HepG2 (cell line): ENCODE results near the gene IARS2. TPM values are rescaled to one million over a fixed set of nuclear protein-coding genes. Genes with fewer than 3 reads are reported as not detected.
A peak's percentile ranks its signal among the peaks of the same experiment; 100 is the strongest.

Experiments
- ARNT2 ChIP-seq: sonication (generic); formaldehyde crosslinking; IDR thresholded peaks from 2 replicates; pipeline ENCODE4 v1.8.0; 2022; ENCODE audit warnings: mild to moderate bottlenecking, low read depth, missing genetic modification reagents, moderate library complexity
- HNF4A ChIP-seq: sonication (generic); formaldehyde crosslinking; IDR thresholded peaks from 2 replicates; pipeline ENCODE4 v1.4.0; 2020; ENCODE audit warnings: missing genetic modification reagents
- HOXD1 ChIP-seq: sonication (generic); formaldehyde crosslinking; IDR thresholded peaks from 2 replicates; pipeline ENCODE4 v1.5.0; 2020; ENCODE audit warnings: missing genetic modification reagents
- PAWR ChIP-seq: sonication (generic); formaldehyde crosslinking; IDR thresholded peaks from 2 replicates; pipeline ENCODE4 v1.4.0; 2020; ENCODE audit warnings: missing genetic modification reagents, mild to moderate bottlenecking, borderline replicate concordance
- POLR2AphosphoS5 ChIP-seq: IDR thresholded peaks from 2 replicates; pipeline ENCODE4 v1.6.1; 2012; ENCODE audit warnings: low read depth, low read length
- RAD21 ChIP-seq: fragments of 450-650 bp; formaldehyde crosslinking; IDR thresholded peaks from 2 replicates; pipeline ENCODE4 v1.5.0; 2020; ENCODE audit warnings: mild to moderate bottlenecking
- RBM39 ChIP-seq: fragments of 200-400 bp; formaldehyde crosslinking; IDR thresholded peaks from one replicate; pipeline ENCODE4 v1.6.1; 2018; ENCODE audit warnings: antibody characterized with exemption, mild to moderate bottlenecking, low read depth, low read length; ENCODE audit not compliant: poor library complexity, severe bottlenecking
- SNAPC2 ChIP-seq: sonication (generic); formaldehyde crosslinking; IDR thresholded peaks from 2 replicates; pipeline ENCODE4 v1.8.1; 2022; ENCODE audit warnings: mild to moderate bottlenecking, missing genetic modification reagents
- ZFP37 ChIP-seq: sonication (generic); formaldehyde crosslinking; IDR thresholded peaks from 2 replicates; pipeline ENCODE4 v1.4.0; 2020; ENCODE audit warnings: missing genetic modification reagents, borderline replicate concordance
- ZNF678 ChIP-seq: sonication (generic); formaldehyde crosslinking; IDR thresholded peaks from 2 replicates; pipeline ENCODE4 v1.4.0; 2020; ENCODE audit warnings: mild to moderate bottlenecking, missing genetic modification reagents
- ZNF747 ChIP-seq: sonication (generic); formaldehyde crosslinking; IDR thresholded peaks from 2 replicates; pipeline ENCODE4 v1.8.1; 2023; ENCODE audit warnings: missing genetic modification reagents, mild to moderate bottlenecking, borderline replicate concordance
- polyA plus RNA-seq, 8 experiments: library from polyadenylated mRNA; depleted of rRNA in 3 of 8; stranded (reverse) in 7 of 8; unstranded in 1 of 8; fragments of >200 nt; fragmentation: Illumina TruSeq in 4 of 8; extraction: Trizol in 4 of 8; gene quantifications; 2 replicates each; pipeline versions ENCODE4 v1.2.1 to v1.2.3, GENCODE V29; 2011 to 2016; ENCODE audit warnings: low read depth in 4 of 8, missing spikeins in 1 of 8, mixed read lengths in 1 of 8; ENCODE audit not compliant: insufficient read depth in 1 of 8
- total RNA-seq, 5 experiments: library from RNA; depleted of rRNA; stranded (reverse); fragments of >200 nt; fragmentation: Illumina TruSeq; extraction: Trizol; gene quantifications; 2 replicates each; pipeline ENCODE4 v1.2.3, GENCODE V29; 2016; ENCODE audit warnings: low read depth in 1 of 5
- TF ChIP-seq, protein P1 (sequence below): sonication (generic); formaldehyde crosslinking; IDR thresholded peaks from 2 replicates; pipeline ENCODE4 v1.4.0; 2020; ENCODE audit warnings: missing genetic modification reagents
- TF ChIP-seq, protein P2 (sequence below): sonication (generic); formaldehyde crosslinking; IDR thresholded peaks from 2 replicates; pipeline ENCODE4 v1.5.1; 2020; ENCODE audit warnings: mild to moderate bottlenecking, missing genetic modification reagents, moderate library complexity
- TF ChIP-seq, protein P3 (sequence below): sonication (generic); formaldehyde crosslinking; IDR thresholded peaks from 2 replicates; pipeline ENCODE4 v1.5.1; 2020; ENCODE audit warnings: missing genetic modification reagents, mild to moderate bottlenecking, borderline replicate concordance
- TF ChIP-seq, protein P4 (sequence below): sonication (generic); formaldehyde crosslinking; IDR thresholded peaks from 2 replicates; pipeline ENCODE4 v1.4.0; 2020; ENCODE audit warnings: missing genetic modification reagents

Gene IARS2
- total and polyA plus RNA-seq, 2 of the 13 experiments (the other 11 are each of a cell fraction or from before 2014, with no cell fraction given), result 28.6 to 122 TPM

DNA sequence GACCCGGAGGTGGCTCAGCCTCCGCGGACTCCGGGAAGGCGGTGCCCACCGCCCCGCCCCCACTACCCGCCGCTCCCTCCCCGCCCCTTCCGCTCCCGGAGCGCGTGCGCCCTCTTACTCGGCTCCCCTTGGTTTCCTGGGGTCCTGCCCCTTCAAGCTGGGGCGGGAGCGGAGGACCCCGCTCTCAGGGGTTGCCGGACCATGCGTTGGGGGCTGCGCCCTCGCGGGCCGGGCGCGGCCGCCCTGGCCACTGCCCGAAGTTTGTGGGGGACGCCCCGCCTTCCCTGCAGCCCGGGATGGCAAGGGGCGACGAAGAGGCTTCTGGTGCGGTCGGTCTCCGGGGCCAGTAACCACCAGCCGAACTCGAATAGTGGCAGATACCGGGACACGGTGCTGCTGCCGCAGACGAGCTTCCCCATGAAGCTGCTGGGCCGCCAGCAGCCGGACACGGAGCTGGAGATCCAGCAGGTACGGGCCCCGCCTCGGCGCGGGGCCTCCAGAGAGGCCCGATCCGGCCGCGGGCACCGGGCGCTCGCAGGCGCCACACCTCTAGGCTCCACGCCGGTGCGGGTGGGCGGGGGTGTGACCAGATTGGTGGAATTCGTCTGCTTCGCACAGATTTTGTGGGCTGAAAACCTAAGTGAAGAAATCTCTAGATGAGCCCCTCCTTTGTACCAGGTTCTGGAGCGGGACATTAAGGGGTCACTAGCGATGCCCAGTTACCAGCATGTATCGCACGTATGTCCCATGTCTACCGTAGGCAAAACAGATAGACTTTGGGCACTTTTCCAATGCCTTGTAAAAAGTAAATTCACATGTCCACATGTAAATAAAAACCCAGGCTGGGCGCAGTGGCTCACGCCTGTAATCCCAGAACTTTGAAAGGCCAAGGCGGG is at the start of gene IARS2 (continued):
- TF ChIP-seq, protein P1, sequence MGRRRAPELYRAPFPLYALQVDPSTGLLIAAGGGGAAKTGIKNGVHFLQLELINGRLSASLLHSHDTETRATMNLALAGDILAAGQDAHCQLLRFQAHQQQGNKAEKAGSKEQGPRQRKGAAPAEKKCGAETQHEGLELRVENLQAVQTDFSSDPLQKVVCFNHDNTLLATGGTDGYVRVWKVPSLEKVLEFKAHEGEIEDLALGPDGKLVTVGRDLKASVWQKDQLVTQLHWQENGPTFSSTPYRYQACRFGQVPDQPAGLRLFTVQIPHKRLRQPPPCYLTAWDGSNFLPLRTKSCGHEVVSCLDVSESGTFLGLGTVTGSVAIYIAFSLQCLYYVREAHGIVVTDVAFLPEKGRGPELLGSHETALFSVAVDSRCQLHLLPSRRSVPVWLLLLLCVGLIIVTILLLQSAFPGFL (CRISPR knock-in tag), result no peak
- TF ChIP-seq HNF4A (CRISPR knock-in tag) (peak; percentile 18; the same call in 1 of the 2 replicates), ZNF747 (CRISPR knock-in tag) (0 out of 2 replicates have a peak, but pooled peaks have one; percentile 17), ZFP37 (no peak), POLR2AphosphoS5 (peak; percentile 58), RAD21 (CRISPR knock-in tag) (peak; percentile 31), ZNF678 (CRISPR knock-in tag) (no peak), HOXD1 (CRISPR knock-in tag) (peak; percentile 5; the same call in 1 of the 2 replicates), SNAPC2 (0 out of 2 replicates have a peak, but pooled peaks have one; percentile 27), RBM39 (peak; percentile 61), ARNT2 (peak; percentile 90), PAWR (CRISPR knock-in tag) (no peak)
- TF ChIP-seq, protein P2, sequence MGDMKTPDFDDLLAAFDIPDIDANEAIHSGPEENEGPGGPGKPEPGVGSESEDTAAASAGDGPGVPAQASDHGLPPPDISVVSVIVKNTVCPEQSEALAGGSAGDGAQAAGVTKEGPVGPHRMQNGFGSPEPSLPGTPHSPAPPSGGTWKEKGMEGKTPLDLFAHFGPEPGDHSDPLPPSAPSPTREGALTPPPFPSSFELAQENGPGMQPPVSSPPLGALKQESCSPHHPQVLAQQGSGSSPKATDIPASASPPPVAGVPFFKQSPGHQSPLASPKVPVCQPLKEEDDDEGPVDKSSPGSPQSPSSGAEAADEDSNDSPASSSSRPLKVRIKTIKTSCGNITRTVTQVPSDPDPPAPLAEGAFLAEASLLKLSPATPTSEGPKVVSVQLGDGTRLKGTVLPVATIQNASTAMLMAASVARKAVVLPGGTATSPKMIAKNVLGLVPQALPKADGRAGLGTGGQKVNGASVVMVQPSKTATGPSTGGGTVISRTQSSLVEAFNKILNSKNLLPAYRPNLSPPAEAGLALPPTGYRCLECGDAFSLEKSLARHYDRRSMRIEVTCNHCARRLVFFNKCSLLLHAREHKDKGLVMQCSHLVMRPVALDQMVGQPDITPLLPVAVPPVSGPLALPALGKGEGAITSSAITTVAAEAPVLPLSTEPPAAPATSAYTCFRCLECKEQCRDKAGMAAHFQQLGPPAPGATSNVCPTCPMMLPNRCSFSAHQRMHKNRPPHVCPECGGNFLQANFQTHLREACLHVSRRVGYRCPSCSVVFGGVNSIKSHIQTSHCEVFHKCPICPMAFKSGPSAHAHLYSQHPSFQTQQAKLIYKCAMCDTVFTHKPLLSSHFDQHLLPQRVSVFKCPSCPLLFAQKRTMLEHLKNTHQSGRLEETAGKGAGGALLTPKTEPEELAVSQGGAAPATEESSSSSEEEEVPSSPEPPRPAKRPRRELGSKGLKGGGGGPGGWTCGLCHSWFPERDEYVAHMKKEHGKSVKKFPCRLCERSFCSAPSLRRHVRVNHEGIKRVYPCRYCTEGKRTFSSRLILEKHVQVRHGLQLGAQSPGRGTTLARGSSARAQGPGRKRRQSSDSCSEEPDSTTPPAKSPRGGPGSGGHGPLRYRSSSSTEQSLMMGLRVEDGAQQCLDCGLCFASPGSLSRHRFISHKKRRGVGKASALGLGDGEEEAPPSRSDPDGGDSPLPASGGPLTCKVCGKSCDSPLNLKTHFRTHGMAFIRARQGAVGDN (CRISPR knock-in tag), result peak; percentile 87
- TF ChIP-seq, protein P3, sequence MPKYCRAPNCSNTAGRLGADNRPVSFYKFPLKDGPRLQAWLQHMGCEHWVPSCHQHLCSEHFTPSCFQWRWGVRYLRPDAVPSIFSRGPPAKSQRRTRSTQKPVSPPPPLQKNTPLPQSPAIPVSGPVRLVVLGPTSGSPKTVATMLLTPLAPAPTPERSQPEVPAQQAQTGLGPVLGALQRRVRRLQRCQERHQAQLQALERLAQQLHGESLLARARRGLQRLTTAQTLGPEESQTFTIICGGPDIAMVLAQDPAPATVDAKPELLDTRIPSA (CRISPR knock-in tag), result peak; percentile 43; the same call in 1 of the 2 replicates
- TF ChIP-seq, protein P4, sequence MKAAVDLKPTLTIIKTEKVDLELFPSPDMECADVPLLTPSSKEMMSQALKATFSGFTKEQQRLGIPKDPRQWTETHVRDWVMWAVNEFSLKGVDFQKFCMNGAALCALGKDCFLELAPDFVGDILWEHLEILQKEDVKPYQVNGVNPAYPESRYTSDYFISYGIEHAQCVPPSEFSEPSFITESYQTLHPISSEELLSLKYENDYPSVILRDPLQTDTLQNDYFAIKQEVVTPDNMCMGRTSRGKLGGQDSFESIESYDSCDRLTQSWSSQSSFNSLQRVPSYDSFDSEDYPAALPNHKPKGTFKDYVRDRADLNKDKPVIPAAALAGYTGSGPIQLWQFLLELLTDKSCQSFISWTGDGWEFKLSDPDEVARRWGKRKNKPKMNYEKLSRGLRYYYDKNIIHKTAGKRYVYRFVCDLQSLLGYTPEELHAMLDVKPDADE (CRISPR knock-in tag), result 0 out of 2 replicates have a peak, but pooled peaks have one; percentile 75
